Neural progenitor cell (in vitro differentiated cells): ENCODE measurements around the gene LONRF2. TPM values are rescaled to one million over a fixed set of nuclear protein-coding genes. Genes with fewer than 3 reads are reported as not detected.

Experiments used
- DNase-seq: peaks from one replicate; pipeline ENCODE4 v3.0.0-alpha.2; 2016; ENCODE audit warnings: low spot score
- H2AFZ ChIP-seq: fragments of 200-600 bp; sonication (generic); replicated peaks from 2 replicates; pipeline ENCODE4 v1.6.1; 2016; ENCODE audit warnings: antibody characterized with exemption
- H3F3A ChIP-seq: fragments of 200-600 bp; sonication (generic); 2 replicates; pipeline ENCODE4 v1.6.1; 2016; ENCODE audit warnings: antibody characterized with exemption, low read depth
- H3K27ac ChIP-seq: fragments of 200-600 bp; sonication (generic); 2 replicates; pipeline ENCODE4 v1.5.1; 2016; ENCODE audit warnings: mild to moderate bottlenecking
- H3K27me3 ChIP-seq: fragments of 200-600 bp; sonication (generic); 2 replicates; pipeline ENCODE4 v1.6.1; 2016; ENCODE audit warnings: mild to moderate bottlenecking, moderate library complexity
- H3K36me3 ChIP-seq: fragments of 200-600 bp; sonication (generic); 2 replicates; pipeline ENCODE4 v1.5.1; 2016
- H3K4me1 ChIP-seq: fragments of 200-600 bp; sonication (generic); 2 replicates; pipeline ENCODE4 v1.6.1; 2016; ENCODE audit warnings: mixed run types
- H3K4me2 ChIP-seq: fragments of 200-600 bp; sonication (generic); 2 replicates; pipeline ENCODE4 v1.6.1; 2016
- H3K4me3 ChIP-seq: fragments of 200-600 bp; sonication (generic); 2 replicates; pipeline ENCODE4 v1.5.1; 2016
- H3K79me2 ChIP-seq: fragments of 200-600 bp; sonication (generic); 2 replicates; pipeline ENCODE4 v1.6.1; 2016; ENCODE audit warnings: low read depth
- H3K9ac ChIP-seq: fragments of 200-600 bp; sonication (generic); 2 replicates; pipeline ENCODE4 v1.6.1; 2016
- H3K9me3 ChIP-seq: fragments of 200-600 bp; sonication (generic); 2 replicates; pipeline ENCODE4 v1.5.1; 2016; ENCODE audit warnings: low read depth
- H4K20me1 ChIP-seq: fragments of 200-600 bp; sonication (generic); 2 replicates; pipeline ENCODE4 v1.6.1; 2016; ENCODE audit warnings: low read depth
- H3K27ac Mint-ChIP-seq: 3 replicates; pipeline ENCODE4 v1.8.0; 2021; ENCODE audit warnings: mixed read lengths
- H3K27me3 Mint-ChIP-seq: 2 replicates; pipeline ENCODE4 v1.8.0; 2022; ENCODE audit warnings: low read depth, mild to moderate bottlenecking, inconsistent platforms, moderate library complexity, mixed read lengths; ENCODE audit not compliant: insufficient read depth
- H3K36me3 Mint-ChIP-seq: 3 replicates; pipeline ENCODE4 v1.8.0; 2021; ENCODE audit warnings: mixed read lengths
- H3K4me1 Mint-ChIP-seq: 3 replicates; pipeline ENCODE4 v1.8.0; 2021; ENCODE audit warnings: mixed read lengths
- H3K4me3 Mint-ChIP-seq: 3 replicates; pipeline ENCODE4 v1.8.0; 2021; ENCODE audit warnings: mild to moderate bottlenecking, moderate library complexity, mixed read lengths
- H3K9me3 Mint-ChIP-seq: 3 replicates; pipeline ENCODE4 v1.8.0; 2020; ENCODE audit warnings: mixed read lengths
- EZH2 ChIP-seq: fragments of 200-600 bp; sonication (generic); IDR thresholded peaks from 2 replicates; pipeline ENCODE4 v1.6.1; 2017; ENCODE audit warnings: antibody characterized with exemption, mild to moderate bottlenecking, moderate library complexity
- EZH2phosphoT487 ChIP-seq: fragments of 200-600 bp; sonication (generic); IDR thresholded peaks from 2 replicates; pipeline ENCODE4 v1.6.1; 2017; ENCODE audit warnings: antibody characterized with exemption
- total RNA-seq: library from RNA; depleted of rRNA; stranded (reverse); fragments of >200 nt; gene quantifications from 2 replicates; pipeline ENCODE4 v1.2.3, GENCODE V29; 2015; ENCODE audit warnings: low replicate concordance
- TF ChIP-seq, protein P1 (sequence below): fragments of 200-600 bp; sonication (generic); IDR thresholded peaks from 2 replicates; pipeline ENCODE4 v1.5.1; 2017; ENCODE audit warnings: antibody characterized with exemption, mild to moderate bottlenecking

The LONRF2 gene
- total RNA-seq, 1 donor from 2014 or later, result 0.37 TPM

- no peaks in the 10 kb centered on the region for H3F3A ChIP-seq
- H4K20me1 ChIP-seq, result no peaks in the 10 kb centered on the region
- no peak overlapping the region for H3K4me2 ChIP-seq
- H3K9me3 ChIP-seq, result no peaks in the 10 kb centered on the region
- no peaks in the 10 kb centered on the region for H3K79me2 ChIP-seq
- Mint-ChIP-seq H3K27me3 (no peaks in the 10 kb centered on the region), H3K4me3 (no peak overlapping the region), H3K4me1 (no peaks in the 10 kb centered on the region), H3K36me3 (no peaks in the 10 kb centered on the region), H3K27ac (no peak overlapping the region), H3K9me3 (no peaks in the 10 kb centered on the region)
- no peaks in the 10 kb centered on the region for H3K36me3 ChIP-seq
- H3K27me3 ChIP-seq, result no peaks in the 10 kb centered on the region
- no peak overlapping the region for H2AFZ ChIP-seq
- no peaks in the 10 kb centered on the region for H3K4me1 ChIP-seq
- TF ChIP-seq EZH2phosphoT487 (no peak), EZH2 (no peak)
- TF ChIP-seq, protein P1, sequence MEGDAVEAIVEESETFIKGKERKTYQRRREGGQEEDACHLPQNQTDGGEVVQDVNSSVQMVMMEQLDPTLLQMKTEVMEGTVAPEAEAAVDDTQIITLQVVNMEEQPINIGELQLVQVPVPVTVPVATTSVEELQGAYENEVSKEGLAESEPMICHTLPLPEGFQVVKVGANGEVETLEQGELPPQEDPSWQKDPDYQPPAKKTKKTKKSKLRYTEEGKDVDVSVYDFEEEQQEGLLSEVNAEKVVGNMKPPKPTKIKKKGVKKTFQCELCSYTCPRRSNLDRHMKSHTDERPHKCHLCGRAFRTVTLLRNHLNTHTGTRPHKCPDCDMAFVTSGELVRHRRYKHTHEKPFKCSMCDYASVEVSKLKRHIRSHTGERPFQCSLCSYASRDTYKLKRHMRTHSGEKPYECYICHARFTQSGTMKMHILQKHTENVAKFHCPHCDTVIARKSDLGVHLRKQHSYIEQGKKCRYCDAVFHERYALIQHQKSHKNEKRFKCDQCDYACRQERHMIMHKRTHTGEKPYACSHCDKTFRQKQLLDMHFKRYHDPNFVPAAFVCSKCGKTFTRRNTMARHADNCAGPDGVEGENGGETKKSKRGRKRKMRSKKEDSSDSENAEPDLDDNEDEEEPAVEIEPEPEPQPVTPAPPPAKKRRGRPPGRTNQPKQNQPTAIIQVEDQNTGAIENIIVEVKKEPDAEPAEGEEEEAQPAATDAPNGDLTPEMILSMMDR, result no peak
- H3K9ac ChIP-seq, result no peak overlapping the region
- H3K27ac ChIP-seq, result no peak overlapping the region
- H3K4me3 ChIP-seq, result no peak overlapping the region
- DNase-seq, result no peak
Observed at GRCh38 chr2:100254646-100255210, 67.6 kb downstream of the LONRF2 start.

- H3K4me3 ChIP-seq, result no peak overlapping the region
- H3K36me3 Mint-ChIP-seq, result no peaks in the 10 kb centered on the region
Observed at GRCh38 chr2:100253786-100254185, 68.5 kb downstream of the LONRF2 start.

GRCh38 chr2:100252811-100253698 is 69.2 kb downstream of the LONRF2 start:
- no peaks in the 10 kb centered on the region for H3K79me2 ChIP-seq
- no peaks in the 10 kb centered on the region for H3K4me1 ChIP-seq
- H3K36me3 Mint-ChIP-seq, result no peaks in the 10 kb centered on the region
- DNase-seq, result no peak
- no peak overlapping the region for H3K4me2 ChIP-seq
- H3K27ac Mint-ChIP-seq, result no peak overlapping the region
- H3K27me3 ChIP-seq, result no peaks in the 10 kb centered on the region
- no peak overlapping the region for H3K4me3 Mint-ChIP-seq
- H3K27me3 Mint-ChIP-seq, result no peaks in the 10 kb centered on the region
- no peak overlapping the region for H3K4me3 ChIP-seq
- H3K4me1 Mint-ChIP-seq, result no peaks in the 10 kb centered on the region
- H3K9me3 Mint-ChIP-seq, result no peaks in the 10 kb centered on the region
- H3K36me3 ChIP-seq, result no peaks in the 10 kb centered on the region
- TF ChIP-seq EZH2, result no peak
- TF ChIP-seq, protein P1, result no peak
- TF ChIP-seq EZH2phosphoT487, result no peak
- H3K27ac ChIP-seq, result no peak overlapping the region
- H4K20me1 ChIP-seq, result no peaks in the 10 kb centered on the region
- H3K9me3 ChIP-seq, result no peaks in the 10 kb centered on the region
- no peaks in the 10 kb centered on the region for H3F3A ChIP-seq
- H3K9ac ChIP-seq, result no peak overlapping the region
- no peak overlapping the region for H2AFZ ChIP-seq

More at GRCh38 chr2:100253786-100254185, 68.5 kb downstream of the LONRF2 start:
- no peaks in the 10 kb centered on the region for H3K36me3 ChIP-seq
- no peak overlapping the region for H2AFZ ChIP-seq
- no peak overlapping the region for H3K27ac Mint-ChIP-seq
- H3K9ac ChIP-seq, result no peak overlapping the region
- H3F3A ChIP-seq, result no peaks in the 10 kb centered on the region
- no peak overlapping the region for H3K4me3 Mint-ChIP-seq
- TF ChIP-seq, protein P1, result no peak
- TF ChIP-seq EZH2phosphoT487, result no peak
- no peak for TF ChIP-seq EZH2
- no peaks in the 10 kb centered on the region for H4K20me1 ChIP-seq
- no peaks in the 10 kb centered on the region for H3K9me3 Mint-ChIP-seq
- no peaks in the 10 kb centered on the region for H3K9me3 ChIP-seq
- no peaks in the 10 kb centered on the region for H3K4me1 Mint-ChIP-seq
- no peak for DNase-seq
- no peaks in the 10 kb centered on the region for H3K27me3 ChIP-seq
- no peaks in the 10 kb centered on the region for H3K4me1 ChIP-seq
- no peak overlapping the region for H3K4me2 ChIP-seq
- no peaks in the 10 kb centered on the region for H3K27me3 Mint-ChIP-seq
- H3K27ac ChIP-seq, result no peak overlapping the region
- H3K79me2 ChIP-seq, result no peaks in the 10 kb centered on the region
